K562 (cell line): Measurements from ENCODE around the gene USP5. TPM values are rescaled to one million over a fixed set of nuclear protein-coding genes. Genes with fewer than 3 reads are reported as not detected.

Experiments
- ARID1B ChIP-seq: fragments of 450-650 bp; IDR thresholded peaks from 2 replicates; pipeline ENCODE4 v1.6.1; 2016; ENCODE audit warnings: antibody characterized with exemption, mild to moderate bottlenecking, inconsistent platforms
- SAFB2 ChIP-seq: fragments of 200-400 bp; formaldehyde crosslinking; IDR thresholded peaks from 2 replicates; pipeline ENCODE4 v1.6.1; 2018; ENCODE audit warnings: borderline replicate concordance, low read length, low read depth, moderate library complexity; ENCODE audit not compliant: severe bottlenecking
- TAF1 ChIP-seq: IDR thresholded peaks from 2 replicates; pipeline ENCODE4 v1.6.1; 2011; ENCODE audit warnings: mild to moderate bottlenecking, low read length, moderate library complexity; ENCODE audit not compliant: insufficient read depth, control insufficient read depth, severe bottlenecking; ENCODE audit errors: extremely low read depth
- ZNF23 ChIP-seq: fragments of 250-450 bp; sonication (Bioruptor Pico); IDR thresholded peaks from 2 replicates; pipeline ENCODE4 v1.4.0; 2020; ENCODE audit warnings: mild to moderate bottlenecking
- ZNF311 ChIP-seq: fragments of 250-450 bp; sonication (Bioruptor Pico); IDR thresholded peaks from 2 replicates; pipeline ENCODE4 v1.4.0; 2020; ENCODE audit warnings: mild to moderate bottlenecking, moderate library complexity
- ZNF589 ChIP-seq: fragments of 200-800 bp; sonication (Bioruptor generic); IDR thresholded peaks from 2 replicates; pipeline ENCODE4 v1.6.1; 2016; ENCODE audit warnings: low read depth, missing genetic modification characterization, missing compliant biosample characterization
- polyA plus RNA-seq, 8 experiments: library from polyadenylated mRNA; depleted of rRNA in 4 of 8; stranded (reverse) in 5 of 8; unstranded in 3 of 8; fragments of >200 nt; fragmentation: Nextera tagmentation in 2 of 8; fragmentation: Illumina TruSeq in 1 of 8; extraction: Ambion mirVana in 2 of 8; extraction: Trizol in 1 of 8; gene quantifications; 2 replicates each; pipeline versions ENCODE4 v1.2.1 to v1.2.3, GENCODE V29; 2011 to 2014; ENCODE audit warnings: inconsistent platforms in 1 of 8, missing spikeins in 1 of 8
- total RNA-seq, 7 experiments: library from RNA; depleted of rRNA in 6 of 7; stranded (reverse); fragments of >200 nt in 6 of 7; fragmentation: Illumina TruSeq in 2 of 7; extraction: Trizol in 2 of 7; gene quantifications; 2 replicates each; pipeline versions ENCODE4 v1.2.1 to v1.2.3, GENCODE V29; 2011 to 2021; ENCODE audit warnings: low replicate concordance in 1 of 7
- TF ChIP-seq, protein P1 (sequence below), 2 experiments: fragments of 450-650 bp; formaldehyde crosslinking in 1 of 2; IDR thresholded peaks; 2 replicates each; pipeline versions ENCODE4 v1.4.0 to v1.6.1; 2014 to 2020; ENCODE audit warnings: mild to moderate bottlenecking in 2 of 2, borderline replicate concordance in 1 of 2, low read depth in 1 of 2
- TF ChIP-seq, protein P2 (sequence below): fragments of 450-650 bp; IDR thresholded peaks from 2 replicates; pipeline ENCODE4 v1.6.1; 2016; ENCODE audit warnings: borderline replicate concordance
- TF ChIP-seq, protein P3 (sequence below): fragments of 250-450 bp; sonication (Bioruptor Pico); IDR thresholded peaks from 2 replicates; pipeline ENCODE4 v1.5.0; 2021
- TF ChIP-seq, protein P4 (sequence below): sonication (generic); formaldehyde crosslinking; IDR thresholded peaks from 2 replicates; pipeline ENCODE4 v1.8.0; 2023; ENCODE audit warnings: mild to moderate bottlenecking, missing genetic modification reagents

Gene USP5
- total and polyA plus RNA-seq, 9 of the 15 experiments (the other 6 are each of a cell fraction or from before 2014, with no cell fraction given): 1.4 to 107 (median 48.6) TPM

DNA sequence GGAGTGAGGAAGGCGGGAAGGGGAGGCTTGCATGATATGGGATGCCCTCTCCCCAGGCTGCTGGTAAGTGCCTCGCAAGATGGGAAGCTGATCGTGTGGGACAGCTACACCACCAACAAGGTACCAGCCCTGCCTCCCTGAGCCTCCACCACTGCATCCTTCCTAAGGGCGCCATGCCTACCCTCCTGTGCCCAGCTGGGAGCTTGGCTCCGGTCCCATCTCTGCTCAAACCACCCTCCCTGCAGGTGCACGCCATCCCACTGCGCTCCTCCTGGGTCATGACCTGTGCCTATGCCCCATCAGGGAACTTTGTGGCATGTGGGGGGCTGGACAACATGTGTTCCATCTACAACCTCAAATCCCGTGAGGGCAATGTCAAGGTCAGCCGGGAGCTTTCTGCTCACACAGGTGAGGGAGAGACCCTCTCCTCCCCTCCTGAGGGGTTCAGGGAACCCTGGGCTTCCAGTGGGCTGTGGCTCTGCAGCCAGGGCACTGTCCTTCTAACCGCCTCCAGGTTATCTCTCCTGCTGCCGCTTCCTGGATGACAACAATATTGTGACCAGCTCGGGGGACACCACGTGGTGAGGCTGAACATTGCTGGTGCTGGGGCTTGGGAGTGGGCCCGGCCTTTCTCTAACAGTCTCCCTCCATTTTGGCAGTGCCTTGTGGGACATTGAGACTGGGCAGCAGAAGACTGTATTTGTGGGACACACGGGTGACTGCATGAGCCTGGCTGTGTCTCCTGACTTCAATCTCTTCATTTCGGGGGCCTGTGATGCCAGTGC lies 8.6 kb upstream of the USP5 start (continued):
- TF ChIP-seq, protein P1, sequence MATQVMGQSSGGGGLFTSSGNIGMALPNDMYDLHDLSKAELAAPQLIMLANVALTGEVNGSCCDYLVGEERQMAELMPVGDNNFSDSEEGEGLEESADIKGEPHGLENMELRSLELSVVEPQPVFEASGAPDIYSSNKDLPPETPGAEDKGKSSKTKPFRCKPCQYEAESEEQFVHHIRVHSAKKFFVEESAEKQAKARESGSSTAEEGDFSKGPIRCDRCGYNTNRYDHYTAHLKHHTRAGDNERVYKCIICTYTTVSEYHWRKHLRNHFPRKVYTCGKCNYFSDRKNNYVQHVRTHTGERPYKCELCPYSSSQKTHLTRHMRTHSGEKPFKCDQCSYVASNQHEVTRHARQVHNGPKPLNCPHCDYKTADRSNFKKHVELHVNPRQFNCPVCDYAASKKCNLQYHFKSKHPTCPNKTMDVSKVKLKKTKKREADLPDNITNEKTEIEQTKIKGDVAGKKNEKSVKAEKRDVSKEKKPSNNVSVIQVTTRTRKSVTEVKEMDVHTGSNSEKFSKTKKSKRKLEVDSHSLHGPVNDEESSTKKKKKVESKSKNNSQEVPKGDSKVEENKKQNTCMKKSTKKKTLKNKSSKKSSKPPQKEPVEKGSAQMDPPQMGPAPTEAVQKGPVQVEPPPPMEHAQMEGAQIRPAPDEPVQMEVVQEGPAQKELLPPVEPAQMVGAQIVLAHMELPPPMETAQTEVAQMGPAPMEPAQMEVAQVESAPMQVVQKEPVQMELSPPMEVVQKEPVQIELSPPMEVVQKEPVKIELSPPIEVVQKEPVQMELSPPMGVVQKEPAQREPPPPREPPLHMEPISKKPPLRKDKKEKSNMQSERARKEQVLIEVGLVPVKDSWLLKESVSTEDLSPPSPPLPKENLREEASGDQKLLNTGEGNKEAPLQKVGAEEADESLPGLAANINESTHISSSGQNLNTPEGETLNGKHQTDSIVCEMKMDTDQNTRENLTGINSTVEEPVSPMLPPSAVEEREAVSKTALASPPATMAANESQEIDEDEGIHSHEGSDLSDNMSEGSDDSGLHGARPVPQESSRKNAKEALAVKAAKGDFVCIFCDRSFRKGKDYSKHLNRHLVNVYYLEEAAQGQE (IDR thresholded peaks at IDR 0.05; ENCODE audit: borderline replicate concordance): peak; percentile 21; the same call in 1 of the 2 replicates
- TF ChIP-seq, protein P1 (CRISPR knock-in tag; IDR thresholded peaks at IDR 0.05; ENCODE audit: low read depth): no peak
- TF ChIP-seq ARID1B (no peak; the same call in 1 of the 2 replicates), SAFB2 (no peak), ZNF23 (CRISPR knock-in tag) (no peak), TAF1 (no peak), ZNF589 (no peak), ZNF311 (no peak)
- TF ChIP-seq, protein P2, sequence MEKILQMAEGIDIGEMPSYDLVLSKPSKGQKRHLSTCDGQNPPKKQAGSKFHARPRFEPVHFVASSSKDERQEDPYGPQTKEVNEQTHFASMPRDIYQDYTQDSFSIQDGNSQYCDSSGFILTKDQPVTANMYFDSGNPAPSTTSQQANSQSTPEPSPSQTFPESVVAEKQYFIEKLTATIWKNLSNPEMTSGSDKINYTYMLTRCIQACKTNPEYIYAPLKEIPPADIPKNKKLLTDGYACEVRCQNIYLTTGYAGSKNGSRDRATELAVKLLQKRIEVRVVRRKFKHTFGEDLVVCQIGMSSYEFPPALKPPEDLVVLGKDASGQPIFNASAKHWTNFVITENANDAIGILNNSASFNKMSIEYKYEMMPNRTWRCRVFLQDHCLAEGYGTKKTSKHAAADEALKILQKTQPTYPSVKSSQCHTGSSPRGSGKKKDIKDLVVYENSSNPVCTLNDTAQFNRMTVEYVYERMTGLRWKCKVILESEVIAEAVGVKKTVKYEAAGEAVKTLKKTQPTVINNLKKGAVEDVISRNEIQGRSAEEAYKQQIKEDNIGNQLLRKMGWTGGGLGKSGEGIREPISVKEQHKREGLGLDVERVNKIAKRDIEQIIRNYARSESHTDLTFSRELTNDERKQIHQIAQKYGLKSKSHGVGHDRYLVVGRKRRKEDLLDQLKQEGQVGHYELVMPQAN: no peak
- TF ChIP-seq, protein P3, sequence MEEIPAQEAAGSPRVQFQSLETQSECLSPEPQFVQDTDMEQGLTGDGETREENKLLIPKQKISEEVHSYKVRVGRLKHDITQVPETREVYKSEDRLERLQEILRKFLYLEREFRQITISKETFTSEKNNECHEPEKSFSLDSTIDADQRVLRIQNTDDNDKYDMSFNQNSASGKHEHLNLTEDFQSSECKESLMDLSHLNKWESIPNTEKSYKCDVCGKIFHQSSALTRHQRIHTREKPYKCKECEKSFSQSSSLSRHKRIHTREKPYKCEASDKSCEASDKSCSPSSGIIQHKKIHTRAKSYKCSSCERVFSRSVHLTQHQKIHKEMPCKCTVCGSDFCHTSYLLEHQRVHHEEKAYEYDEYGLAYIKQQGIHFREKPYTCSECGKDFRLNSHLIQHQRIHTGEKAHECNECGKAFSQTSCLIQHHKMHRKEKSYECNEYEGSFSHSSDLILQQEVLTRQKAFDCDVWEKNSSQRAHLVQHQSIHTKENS (CRISPR knock-in tag): no peak
- TF ChIP-seq, protein P4, sequence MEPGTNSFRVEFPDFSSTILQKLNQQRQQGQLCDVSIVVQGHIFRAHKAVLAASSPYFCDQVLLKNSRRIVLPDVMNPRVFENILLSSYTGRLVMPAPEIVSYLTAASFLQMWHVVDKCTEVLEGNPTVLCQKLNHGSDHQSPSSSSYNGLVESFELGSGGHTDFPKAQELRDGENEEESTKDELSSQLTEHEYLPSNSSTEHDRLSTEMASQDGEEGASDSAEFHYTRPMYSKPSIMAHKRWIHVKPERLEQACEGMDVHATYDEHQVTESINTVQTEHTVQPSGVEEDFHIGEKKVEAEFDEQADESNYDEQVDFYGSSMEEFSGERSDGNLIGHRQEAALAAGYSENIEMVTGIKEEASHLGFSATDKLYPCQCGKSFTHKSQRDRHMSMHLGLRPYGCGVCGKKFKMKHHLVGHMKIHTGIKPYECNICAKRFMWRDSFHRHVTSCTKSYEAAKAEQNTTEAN (CRISPR knock-in tag): no peak
